HepG2 (cell line): ENCODE measurements around the gene MAP3K4. TPM values are rescaled to one million over a fixed set of nuclear protein-coding genes. Genes with fewer than 3 reads are reported as not detected.

Source experiments
- ATAC-seq: fragments of 200-7000 bp; cut with Tn5 transposase; 3 replicates; pipeline ENCODE4 v1.9.1; 2020; ENCODE audit warnings: mild to moderate bottlenecking, moderate library complexity
- BruUV-seq: library from RNA; stranded (reverse); fragments of 400-500 nt; replicated peaks from 2 replicates; lab custom pipeline; 2021; lab: Mats Ljungman, UMichigan
- CTCF ChIA-PET: fragments of 300-600 bp; formaldehyde crosslinking; extraction: SDS; loops from one replicate; lab custom pipeline; 2021; ENCODE audit warnings: low total read pairs, inconsistent platforms, low intra/inter-chr PET ratio; lab: Yijun Ruan, JAX
- POLR2A ChIA-PET: fragments of 350-600 bp; sonication (Branson Sonifier 250); formaldehyde crosslinking; loops from one replicate; lab custom pipeline; 2020; ENCODE audit warnings: antibody characterized with exemption, inconsistent platforms; lab: Yijun Ruan, JAX
- DNase-seq: peaks from one replicate; pipeline ENCODE4 v3.0.0-alpha.2; 2015; ENCODE audit warnings: low spot score
- FAIRE-seq: peaks from 3 replicates; lab custom pipeline; 2011; peaks lifted over from hg19 to GRCh38; lab: Jason Lieb, UNC
- H2AFZ ChIP-seq: one replicate; pipeline ENCODE4 v1.6.1; 2011; ENCODE audit warnings: low read length, inconsistent platforms
- H3K27ac ChIP-seq: fragments of 300-600 bp; 3 replicates; pipeline ENCODE4 v1.8.0; 2011; ENCODE audit warnings: mixed run types, mild to moderate bottlenecking, mixed read lengths, low read length, inconsistent platforms; ENCODE audit not compliant: insufficient read depth; ENCODE audit errors: extremely low read length
- H3K27me3 ChIP-seq, 2 experiments: fragments of 200-600 bp in 1 of 2; 2 replicates in 1 of 2; 3 replicates in 1 of 2; pipeline versions ENCODE4 v1.6.0 to v1.8.0; 2011; ENCODE audit warnings: low read length in 2 of 2, mild to moderate bottlenecking in 2 of 2, moderate library complexity in 2 of 2, inconsistent platforms in 1 of 2; ENCODE audit not compliant: insufficient read depth in 2 of 2, control insufficient read depth in 1 of 2
- H3K36me3 ChIP-seq, 2 experiments: fragments of 200-600 bp in 1 of 2; replicated peaks in 1 of 2; 2 replicates in 1 of 2; 3 replicates in 1 of 2; pipeline versions ENCODE4 v1.5.1 to v1.8.0; 2011; ENCODE audit warnings: low read length in 2 of 2, inconsistent platforms in 1 of 2; ENCODE audit not compliant: insufficient read depth in 2 of 2, control insufficient read depth in 1 of 2
- H3K4me1 ChIP-seq: 2 replicates; pipeline ENCODE4 v1.5.1; 2012; ENCODE audit warnings: low read length, inconsistent platforms; ENCODE audit not compliant: insufficient read depth
- H3K4me2 ChIP-seq: 2 replicates; pipeline ENCODE4 v1.6.0; 2011; ENCODE audit warnings: low read depth, low read length, inconsistent platforms
- H3K4me3 ChIP-seq, 3 experiments: fragments of 200-600 bp in 1 of 3; sonication (generic), shearing (Covaris generic) in 1 of 3; replicated peaks in 1 of 3; 2 replicates each; pipeline ENCODE4 v1.5.1; 2011 to 2016; ENCODE audit warnings: low read length in 3 of 3, inconsistent platforms in 2 of 3, low read depth in 2 of 3, mild to moderate bottlenecking in 2 of 3, control low read depth in 1 of 3, mixed read lengths in 1 of 3; ENCODE audit not compliant: insufficient read depth in 1 of 3
- H3K79me2 ChIP-seq: one replicate; pipeline ENCODE4 v1.6.1; 2011; ENCODE audit warnings: low read length, inconsistent platforms; ENCODE audit not compliant: insufficient read depth
- H3K9ac ChIP-seq: 2 replicates; pipeline ENCODE4 v1.6.0; 2011; ENCODE audit warnings: mild to moderate bottlenecking, low read depth, low read length, inconsistent platforms; ENCODE audit not compliant: insufficient read depth
- H3K9me3 ChIP-seq: 2 replicates; pipeline ENCODE4 v1.5.1; 2012; ENCODE audit warnings: mild to moderate bottlenecking, low read length
- H4K20me1 ChIP-seq: 2 replicates; pipeline ENCODE4 v1.6.0; 2011; ENCODE audit warnings: inconsistent platforms, mild to moderate bottlenecking, low read length, moderate library complexity; ENCODE audit not compliant: insufficient read depth
- HNF4A ChIP-seq: sonication (generic); formaldehyde crosslinking; IDR thresholded peaks from 2 replicates; pipeline ENCODE4 v1.4.0; 2020; ENCODE audit warnings: missing genetic modification reagents
- HNRNPUL1 ChIP-seq: fragments of 200-400 bp; formaldehyde crosslinking; IDR thresholded peaks from 2 replicates; pipeline ENCODE4 v1.6.1; 2017; ENCODE audit warnings: low read depth, mild to moderate bottlenecking, low read length, moderate library complexity
- SMARCE1 ChIP-seq: fragments of 450-650 bp; IDR thresholded peaks from 2 replicates; pipeline ENCODE4 v1.6.1; 2017; ENCODE audit warnings: borderline replicate concordance
- ZNF121 ChIP-seq: sonication (generic); formaldehyde crosslinking; IDR thresholded peaks from 2 replicates; pipeline ENCODE4 v1.5.0; 2020; ENCODE audit warnings: mild to moderate bottlenecking, missing genetic modification reagents
- ZNF569 ChIP-seq: sonication (generic); formaldehyde crosslinking; IDR thresholded peaks from 2 replicates; pipeline ENCODE4 v1.5.0; 2020; ENCODE audit warnings: mild to moderate bottlenecking, missing genetic modification reagents, moderate library complexity, borderline replicate concordance
- WGBS: methylation state at CpG from one replicate; pipeline ENCODE4 v1.1.6; 2017; ENCODE audit warnings: low lambda C conversion rate; 5-methylcytosine and 5-hydroxymethylcytosine counted together
- in situ Hi-C: cut with HindIII; loops from 2 replicates; pipeline ENCODE4 v1.10.0; 2017; ENCODE audit warnings: low pct_unique_long_range_greater_than_20kb; ENCODE audit not compliant: extremely low pct_ligation_motif_present
- intact Hi-C: fragments of 100-400 bp; cut with micrococcal nuclease; formaldehyde crosslinking; loops from one replicate; pipeline ENCODE4 v1.10.0; 2022; ENCODE audit not compliant: unreplicated experiment
- polyA plus RNA-seq, 8 experiments: library from polyadenylated mRNA; depleted of rRNA in 3 of 8; stranded (reverse) in 7 of 8; unstranded in 1 of 8; fragments of >200 nt; fragmentation: Illumina TruSeq in 4 of 8; extraction: Trizol in 4 of 8; gene quantifications; 2 replicates each; pipeline versions ENCODE4 v1.2.1 to v1.2.3, GENCODE V29; 2011 to 2016; ENCODE audit warnings: low read depth in 4 of 8, missing spikeins in 1 of 8, mixed read lengths in 1 of 8; ENCODE audit not compliant: insufficient read depth in 1 of 8
- total RNA-seq, 5 experiments: library from RNA; depleted of rRNA; stranded (reverse); fragments of >200 nt; fragmentation: Illumina TruSeq; extraction: Trizol; gene quantifications; 2 replicates each; pipeline ENCODE4 v1.2.3, GENCODE V29; 2016; ENCODE audit warnings: low read depth in 1 of 5

Gene MAP3K4
- total and polyA plus RNA-seq, 2 of the 13 experiments (the other 11 are each of a cell fraction or from before 2014, with no cell fraction given): 12.9 to 33.6 TPM

- intact Hi-C loops (loop anchor here (5.0 kb wide), 1 partner anchor 231 kb away; no protein-coding TSS in a partner anchor), in situ Hi-C loops (no loop called here)
- no peak for TF ChIP-seq HNRNPUL1
- H3K4me3 ChIP-seq: no peak overlapping the region
- no peaks in the 10 kb centered on the region for H4K20me1 ChIP-seq
- no peaks in the 10 kb centered on the region for H3K9me3 ChIP-seq
- no peak for FAIRE-seq
- POLR2A ChIA-PET: no interaction called here
- no TSS peak for BruUV-seq
- H3K9ac ChIP-seq: no peak overlapping the region
- H3K79me2 ChIP-seq: no peaks in the 10 kb centered on the region
- H3K4me2 ChIP-seq: no peak overlapping the region
- H3K4me1 ChIP-seq: peaks cover 33% of the 10 kb centered on the region
- CTCF ChIA-PET: no interaction called here
- DNase-seq: no peak
- no peaks in the 10 kb centered on the region; a peak in 1 of 5 replicates for H3K27me3 ChIP-seq
- WGBS: 63% methylated on average over 11 of the region's 11 CpGs
- no peaks in the 10 kb centered on the region for H3K36me3 ChIP-seq
- no peak for ATAC-seq
- H3K27ac ChIP-seq: no peak overlapping the region
- H2AFZ ChIP-seq: no peak overlapping the region
These were observed 149.6 kb downstream of the MAP3K4 start for GRCh38 chr6:161141173-161141572.

DNA sequence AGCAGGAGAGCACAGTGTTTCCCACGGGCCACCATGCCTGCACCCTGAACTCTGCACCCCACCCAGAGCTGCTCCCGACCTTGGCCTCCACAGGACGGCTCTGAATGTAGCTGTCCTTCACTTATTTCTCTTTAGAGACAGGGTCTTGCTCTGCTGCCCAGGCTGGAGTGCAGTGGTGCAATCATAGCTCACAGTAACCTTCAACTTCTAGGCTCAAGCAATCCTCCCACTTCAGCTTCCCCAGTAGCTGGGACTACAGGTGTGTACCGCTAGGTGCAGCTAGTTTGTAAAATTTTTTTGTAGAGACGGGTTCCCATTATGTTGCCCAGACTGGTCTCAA is 151.4 kb downstream of the MAP3K4 start:
- TF ChIP-seq ZNF569 (CRISPR knock-in tag): no peak
- TF ChIP-seq SMARCE1: no peak
- peak; percentile 18; the same call in 1 of the 2 replicates for TF ChIP-seq HNF4A (CRISPR knock-in tag)
- TF ChIP-seq ZNF121 (CRISPR knock-in tag): peak; percentile 78
- CTCF ChIA-PET: no interaction called here
- no peak overlapping the region for H3K4me3 ChIP-seq
- ATAC-seq (no peak), DNase-seq (no peak), FAIRE-seq (no peak)
- no peak overlapping the region for H3K27ac ChIP-seq
- BruUV-seq: no TSS peak
- in situ Hi-C loops (no loop called here), intact Hi-C loops (loop anchor here (5.0 kb wide), 1 partner anchor 229 kb away; no protein-coding TSS in a partner anchor)
- H3K4me1 ChIP-seq: peaks cover 19% of the 10 kb centered on the region
- H3K9me3 ChIP-seq: no peaks in the 10 kb centered on the region
- no peak overlapping the region for H2AFZ ChIP-seq
- WGBS: 37% methylated on average over 5 of the region's 5 CpGs
- H4K20me1 ChIP-seq: no peaks in the 10 kb centered on the region
- H3K4me2 ChIP-seq: no peak overlapping the region
- no peaks in the 10 kb centered on the region for H3K36me3 ChIP-seq
- H3K79me2 ChIP-seq: no peaks in the 10 kb centered on the region
- no peak overlapping the region for H3K9ac ChIP-seq
- POLR2A ChIA-PET: no interaction called here
- H3K27me3 ChIP-seq: peaks cover 0 to 8% of the 10 kb centered on the region in 2 experiments; a peak in 1 of 5 replicates
